Cortex of kidney (tissue), 1 donor: ENCODE results near the gene WIPF2.
"Not testable (repeated sequence)": the region's sequence is repeated elsewhere in the genome, so short reads cannot be mapped to it uniquely, and the experiment has no call there.

Experiments used
- DNase-seq: peaks from one replicate; lab custom pipeline; 2025; lab: John Stamatoyannopoulos, UW

The WIPF2 gene

GRCh38 chr17:40295488-40296436 lies 76.7 kb downstream of the WIPF2 start:
- no peak for DNase-seq

GRCh38 chr17:40297511-40297910 lies 78.4 kb downstream of the WIPF2 start:
- no peak for DNase-seq

GRCh38 chr17:40298726-40299125 lies 79.6 kb downstream of the WIPF2 start:
- no peak for DNase-seq

GRCh38 chr17:40299159-40299757 lies 80.2 kb downstream of the WIPF2 start:
- not testable (repeated sequence) for DNase-seq

- DNase-seq, result no peak
Measured at GRCh38 chr17:40301315-40301714, 82.2 kb downstream of the WIPF2 start.

GRCh38 chr17:40303009-40303657 lies 84.0 kb downstream of the WIPF2 start:
- no peak for DNase-seq

GRCh38 chr17:40303708-40304551 lies 84.8 kb downstream of the WIPF2 start:
- DNase-seq, result no peak

GRCh38 chr17:40304552-40304863 lies 85.4 kb downstream of the WIPF2 start:
- DNase-seq, result not testable (repeated sequence)

GRCh38 chr17:40304866-40305265 lies 85.8 kb downstream of the WIPF2 start:
- DNase-seq, result not testable (repeated sequence)

- DNase-seq, result no peak
Measured at GRCh38 chr17:40306395-40306794, 87.3 kb downstream of the WIPF2 start.

- no peak for DNase-seq
Measured at GRCh38 chr17:40307001-40307730, 88.1 kb downstream of the WIPF2 start.

GRCh38 chr17:40307740-40308239 lies 88.7 kb downstream of the WIPF2 start:
- DNase-seq, result no peak

GRCh38 chr17:40309031-40309948 lies 90.2 kb downstream of the WIPF2 start, which contains the start of gene RARA:
Gene RARA (plus strand): TSS chr17:40309180. CDS start chr17:40331219, 22,039 bp downstream.
- no peak for DNase-seq

GRCh38 chr17:40309949-40310510 lies 90.9 kb downstream of the WIPF2 start:
- DNase-seq, result no peak

- no peak for DNase-seq
Measured at GRCh38 chr17:40310882-40311391, 91.8 kb downstream of the WIPF2 start.

- no peak for DNase-seq
Measured at GRCh38 chr17:40311575-40311974, 92.5 kb downstream of the WIPF2 start.

GRCh38 chr17:40312131-40312731 lies 93.1 kb downstream of the WIPF2 start:
- no peak for DNase-seq

- no peak for DNase-seq
Measured at GRCh38 chr17:40312893-40313667, 94.0 kb downstream of the WIPF2 start.
